Fibroblast of pulmonary artery (primary cell): ENCODE results near the gene TMIE.

ENCODE experiments used
- DNase-seq: peaks from one replicate; pipeline ENCODE4 v3.0.0-alpha.2; 2010; ENCODE audit warnings: low read depth
- H3K4me3 ChIP-seq: replicated peaks from 2 replicates; pipeline ENCODE4 v1.5.1; 2011; ENCODE audit warnings: low read depth, mild to moderate bottlenecking, control low read depth, low read length, moderate library complexity
- TF ChIP-seq, protein P1 (sequence below): IDR thresholded peaks from 2 replicates; pipeline ENCODE4 v1.5.1; 2011; ENCODE audit warnings: mild to moderate bottlenecking, control low read depth, low read length, inconsistent platforms; ENCODE audit errors: missing control alignments

The TMIE gene

DNA sequence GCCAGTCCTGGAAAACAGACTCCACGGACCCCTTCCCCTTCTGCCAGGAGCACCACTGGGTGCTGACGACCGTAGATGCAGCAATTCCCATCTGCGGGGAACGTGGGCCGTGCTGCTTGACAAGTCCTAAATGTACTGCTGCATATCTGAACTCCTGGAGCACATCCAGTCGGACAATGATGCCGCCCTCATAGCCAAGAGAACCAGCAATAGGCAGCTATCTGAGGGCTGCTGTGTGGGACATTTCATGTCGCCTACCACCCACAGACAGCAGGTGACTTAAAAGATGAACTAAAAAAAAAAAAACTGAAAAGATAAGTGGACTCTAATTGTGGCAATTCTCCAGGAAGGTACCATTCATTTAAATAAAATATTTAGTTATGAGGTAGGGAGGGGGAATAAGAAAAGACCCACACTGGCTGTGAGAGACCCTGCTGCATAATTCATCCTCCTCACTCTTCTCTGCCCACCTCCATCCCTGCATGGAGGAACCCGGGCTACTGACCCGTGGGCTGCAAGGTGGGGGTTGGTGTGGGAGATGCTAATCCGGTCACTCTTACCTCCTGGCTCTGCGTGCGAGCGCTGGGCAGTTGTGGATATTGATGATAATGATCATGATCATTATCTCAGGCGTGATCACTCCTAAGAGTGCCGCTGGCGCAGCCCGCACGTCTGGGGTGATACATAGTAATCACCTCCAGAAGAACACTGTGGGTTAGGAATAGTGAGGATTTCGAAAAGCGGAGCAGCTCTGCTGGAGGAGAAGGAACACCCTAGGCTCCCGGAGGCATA is 36.0 kb upstream of the TMIE start:
- DNase-seq: no peak
- H3K4me3 ChIP-seq: no peak overlapping the region
- TF ChIP-seq, protein P1, sequence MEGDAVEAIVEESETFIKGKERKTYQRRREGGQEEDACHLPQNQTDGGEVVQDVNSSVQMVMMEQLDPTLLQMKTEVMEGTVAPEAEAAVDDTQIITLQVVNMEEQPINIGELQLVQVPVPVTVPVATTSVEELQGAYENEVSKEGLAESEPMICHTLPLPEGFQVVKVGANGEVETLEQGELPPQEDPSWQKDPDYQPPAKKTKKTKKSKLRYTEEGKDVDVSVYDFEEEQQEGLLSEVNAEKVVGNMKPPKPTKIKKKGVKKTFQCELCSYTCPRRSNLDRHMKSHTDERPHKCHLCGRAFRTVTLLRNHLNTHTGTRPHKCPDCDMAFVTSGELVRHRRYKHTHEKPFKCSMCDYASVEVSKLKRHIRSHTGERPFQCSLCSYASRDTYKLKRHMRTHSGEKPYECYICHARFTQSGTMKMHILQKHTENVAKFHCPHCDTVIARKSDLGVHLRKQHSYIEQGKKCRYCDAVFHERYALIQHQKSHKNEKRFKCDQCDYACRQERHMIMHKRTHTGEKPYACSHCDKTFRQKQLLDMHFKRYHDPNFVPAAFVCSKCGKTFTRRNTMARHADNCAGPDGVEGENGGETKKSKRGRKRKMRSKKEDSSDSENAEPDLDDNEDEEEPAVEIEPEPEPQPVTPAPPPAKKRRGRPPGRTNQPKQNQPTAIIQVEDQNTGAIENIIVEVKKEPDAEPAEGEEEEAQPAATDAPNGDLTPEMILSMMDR: no peak

GRCh38 chr3:46665763-46666452 is 35.3 kb upstream of the TMIE start:
- no peak for DNase-seq

DNA sequence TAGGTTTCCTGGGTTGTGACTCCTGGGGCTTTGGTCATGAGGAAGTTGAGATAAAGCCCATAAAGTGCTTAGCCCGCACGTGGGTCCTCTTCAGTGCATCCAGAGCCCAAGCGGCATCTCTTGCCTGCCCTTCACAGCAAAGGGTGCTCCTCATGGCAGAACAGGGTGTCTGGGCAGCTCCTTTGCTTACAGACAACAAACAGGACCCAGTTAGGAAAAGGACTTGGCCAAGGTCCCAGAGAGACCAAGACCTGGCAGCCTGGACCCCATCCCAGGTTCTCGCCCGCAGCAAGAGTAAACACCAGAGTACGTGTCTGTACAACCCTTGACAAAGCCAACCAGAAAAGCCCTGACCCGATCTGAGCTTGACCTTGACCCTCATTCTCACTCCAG is 34.7 kb upstream of the TMIE start:
- no peak overlapping the region for H3K4me3 ChIP-seq
- no peak for DNase-seq
- TF ChIP-seq, protein P1: no peak

More at GRCh38 chr3:46665763-46666452, 35.3 kb upstream of the TMIE start:
- TF ChIP-seq, protein P1: no peak
- H3K4me3 ChIP-seq: no peak overlapping the region

GRCh38 chr3:46667061-46667621 is 34.1 kb upstream of the TMIE start:
- TF ChIP-seq, protein P1: no peak
- H3K4me3 ChIP-seq: no peak overlapping the region
- DNase-seq: no peak

DNA sequence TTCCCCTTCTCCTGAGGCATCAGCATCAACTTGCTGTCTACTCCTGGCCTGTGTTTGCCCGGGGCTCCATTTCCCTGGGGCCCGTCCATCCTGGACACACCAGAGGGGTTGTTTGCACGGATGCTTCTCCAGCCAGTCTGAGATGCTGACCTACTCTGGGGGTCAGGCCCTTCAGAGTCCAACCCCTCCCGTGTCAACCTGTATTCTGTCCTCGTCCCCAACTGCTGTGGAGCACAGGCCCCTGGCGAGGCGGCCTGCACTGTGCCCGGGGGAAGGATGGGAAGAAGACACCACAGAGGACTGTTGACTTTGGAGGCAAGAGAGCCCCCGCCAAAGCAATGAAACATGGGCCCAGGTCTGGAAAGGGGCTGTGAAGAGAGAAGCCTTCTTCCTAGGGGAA is 33.5 kb upstream of the TMIE start:
- TF ChIP-seq, protein P1: no peak
- H3K4me3 ChIP-seq: no peak overlapping the region
- DNase-seq: no peak

DNA sequence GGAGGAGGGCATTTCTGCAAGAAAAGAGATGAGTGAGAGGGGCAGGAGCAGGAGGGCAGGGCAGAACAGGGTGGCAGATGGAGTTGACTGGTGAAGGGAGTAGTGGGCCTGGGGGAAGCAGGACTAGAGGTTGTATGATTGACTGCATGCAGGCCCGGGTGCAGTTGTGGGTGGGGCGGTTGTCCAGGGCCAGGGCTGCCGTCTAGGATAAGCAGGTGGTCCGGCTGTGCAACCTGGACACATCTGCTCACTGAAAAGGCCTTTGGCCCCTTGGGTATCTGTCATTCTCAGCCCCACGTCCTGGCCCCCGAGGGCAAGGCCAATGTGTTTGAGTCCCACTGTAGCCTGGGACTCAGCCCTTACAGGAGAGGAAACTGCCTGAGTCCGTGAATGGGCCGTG is 33.1 kb upstream of the TMIE start:
- DNase-seq: no peak
- no peak overlapping the region for H3K4me3 ChIP-seq
- TF ChIP-seq, protein P1: no peak
